ENCODE results near the gene CDK18.
"Not testable (repeated sequence)": the region's sequence is repeated elsewhere in the genome, so short reads cannot be mapped to it uniquely, and the experiment has no call there.

Gene CDK18

GRCh38 chr1:205481629-205482151, 22.8 kb upstream of the CDK18 start:
- Histone ChIP-seq H3K9ac (ENCODE audit: low read length) (no peak overlapping the region), H3K4me3 (ENCODE audit: low read depth, low read length) (no peak overlapping the region), H3K4me1 (ENCODE audit: control insufficient read depth, insufficient read depth, low read length) (peaks cover 46% of the 10 kb centered on the region), H3K27me3 (ENCODE audit: control insufficient read depth, insufficient read depth, low read length) (peaks cover 11% of the 10 kb centered on the region; the same call in 1 of the 2 replicates), H3K36me3 (ENCODE audit: control insufficient read depth, insufficient read depth, low read length) (no peaks in the 10 kb centered on the region), H3K27ac (ENCODE audit: low read depth, low read length) (no peak overlapping the region), H3K9me3 (ENCODE audit: control insufficient read depth, insufficient read depth, low read depth, low read length) (no peaks in the 10 kb centered on the region)

GRCh38 chr1:205482587-205482986, 21.9 kb upstream of the CDK18 start:
- not testable (repeated sequence) for H3K9me3 ChIP-seq (ENCODE audit: control insufficient read depth, insufficient read depth, low read depth, low read length); H3K4me3 ChIP-seq (ENCODE audit: low read depth, low read length); H3K27ac ChIP-seq (ENCODE audit: low read depth, low read length); H3K36me3 ChIP-seq (ENCODE audit: control insufficient read depth, insufficient read depth, low read length); H3K9ac ChIP-seq (ENCODE audit: low read length)
- H3K27me3 ChIP-seq (ENCODE audit: control insufficient read depth, insufficient read depth, low read length): peaks cover 11% of the 10 kb centered on the region; the same call in 1 of the 2 replicates
- peaks cover 37% of the 10 kb centered on the region for H3K4me1 ChIP-seq (ENCODE audit: control insufficient read depth, insufficient read depth, low read length)

- no peak overlapping the region for H3K4me3 ChIP-seq (ENCODE audit: low read depth, low read length)
- H3K9ac ChIP-seq (ENCODE audit: low read length): no peak overlapping the region
- H3K27ac ChIP-seq (ENCODE audit: low read depth, low read length): no peak overlapping the region
- peaks cover 11% of the 10 kb centered on the region; the same call in 1 of the 2 replicates for H3K27me3 ChIP-seq (ENCODE audit: control insufficient read depth, insufficient read depth, low read length)
- H3K9me3 ChIP-seq (ENCODE audit: control insufficient read depth, insufficient read depth, low read depth, low read length): no peaks in the 10 kb centered on the region
- no peaks in the 10 kb centered on the region for H3K36me3 ChIP-seq (ENCODE audit: control insufficient read depth, insufficient read depth, low read length)
- H3K4me1 ChIP-seq (ENCODE audit: control insufficient read depth, insufficient read depth, low read length): peaks cover 32% of the 10 kb centered on the region
Measured at GRCh38 chr1:205483372-205483771, 21.1 kb upstream of the CDK18 start.

GRCh38 chr1:205484985-205485967, 19.2 kb upstream of the CDK18 start:
- Histone ChIP-seq H3K27me3 (ENCODE audit: control insufficient read depth, insufficient read depth, low read length) (peaks cover 11% of the 10 kb centered on the region; the same call in 1 of the 2 replicates), H3K9ac (ENCODE audit: low read length) (no peak overlapping the region), H3K4me1 (ENCODE audit: control insufficient read depth, insufficient read depth, low read length) (peaks cover 32% of the 10 kb centered on the region), H3K36me3 (ENCODE audit: control insufficient read depth, insufficient read depth, low read length) (no peaks in the 10 kb centered on the region), H3K4me3 (ENCODE audit: low read depth, low read length) (no peak overlapping the region), H3K27ac (ENCODE audit: low read depth, low read length) (no peak overlapping the region), H3K9me3 (ENCODE audit: control insufficient read depth, insufficient read depth, low read depth, low read length) (no peaks in the 10 kb centered on the region)

- Histone ChIP-seq H3K4me3 (ENCODE audit: low read depth, low read length) (no peak overlapping the region), H3K4me1 (ENCODE audit: control insufficient read depth, insufficient read depth, low read length) (peaks cover 26% of the 10 kb centered on the region), H3K27ac (ENCODE audit: low read depth, low read length) (no peak overlapping the region), H3K36me3 (ENCODE audit: control insufficient read depth, insufficient read depth, low read length) (no peaks in the 10 kb centered on the region), H3K27me3 (ENCODE audit: control insufficient read depth, insufficient read depth, low read length) (0 out of 2 replicates have a peak, but pooled peaks cover 4% of the 10 kb centered on the region), H3K9ac (ENCODE audit: low read length) (no peak overlapping the region), H3K9me3 (ENCODE audit: control insufficient read depth, insufficient read depth, low read depth, low read length) (no peaks in the 10 kb centered on the region)
Measured at GRCh38 chr1:205486258-205486657, 18.2 kb upstream of the CDK18 start.

GRCh38 chr1:205488074-205488723, 16.3 kb upstream of the CDK18 start:
- H3K27me3 ChIP-seq (ENCODE audit: control insufficient read depth, insufficient read depth, low read length): no peaks in the 10 kb centered on the region

GRCh38 chr1:205491794-205492193, 12.7 kb upstream of the CDK18 start:
- Histone ChIP-seq H3K27me3 (ENCODE audit: control insufficient read depth, insufficient read depth, low read length) (no peaks in the 10 kb centered on the region), H3K9me3 (ENCODE audit: control insufficient read depth, insufficient read depth, low read depth, low read length) (no peaks in the 10 kb centered on the region), H3K4me1 (ENCODE audit: control insufficient read depth, insufficient read depth, low read length) (peaks cover 40% of the 10 kb centered on the region), H3K27ac (ENCODE audit: low read depth, low read length) (no peak overlapping the region), H3K4me3 (ENCODE audit: low read depth, low read length) (no peak overlapping the region), H3K9ac (ENCODE audit: low read length) (no peak overlapping the region), H3K36me3 (ENCODE audit: control insufficient read depth, insufficient read depth, low read length) (no peaks in the 10 kb centered on the region)

More at GRCh38 chr1:205488074-205488723, 16.3 kb upstream of the CDK18 start:
- Histone ChIP-seq H3K4me3 (ENCODE audit: low read depth, low read length) (no peak overlapping the region), H3K27ac (ENCODE audit: low read depth, low read length) (no peak overlapping the region), H3K9me3 (ENCODE audit: control insufficient read depth, insufficient read depth, low read depth, low read length) (no peaks in the 10 kb centered on the region), H3K9ac (ENCODE audit: low read length) (no peak overlapping the region), H3K36me3 (ENCODE audit: control insufficient read depth, insufficient read depth, low read length) (no peaks in the 10 kb centered on the region), H3K4me1 (ENCODE audit: control insufficient read depth, insufficient read depth, low read length) (peaks cover 31% of the 10 kb centered on the region)

GRCh38 chr1:205492201-205492667, 12.2 kb upstream of the CDK18 start:
- H3K4me3 ChIP-seq (ENCODE audit: low read depth, low read length): no peak overlapping the region
- no peaks in the 10 kb centered on the region for H3K27me3 ChIP-seq (ENCODE audit: control insufficient read depth, insufficient read depth, low read length)
- H3K27ac ChIP-seq (ENCODE audit: low read depth, low read length): no peak overlapping the region
- peak overlapping the region; percentile 5 for H3K9ac ChIP-seq (ENCODE audit: low read length)
- H3K4me1 ChIP-seq (ENCODE audit: control insufficient read depth, insufficient read depth, low read length): peaks cover 40% of the 10 kb centered on the region
- H3K36me3 ChIP-seq (ENCODE audit: control insufficient read depth, insufficient read depth, low read length): no peaks in the 10 kb centered on the region
- no peaks in the 10 kb centered on the region for H3K9me3 ChIP-seq (ENCODE audit: control insufficient read depth, insufficient read depth, low read depth, low read length)

- H3K4me3 ChIP-seq (ENCODE audit: low read depth, low read length): no peak overlapping the region
- no peak overlapping the region for H3K27ac ChIP-seq (ENCODE audit: low read depth, low read length)
- H3K9me3 ChIP-seq (ENCODE audit: control insufficient read depth, insufficient read depth, low read depth, low read length): no peaks in the 10 kb centered on the region
- no peaks in the 10 kb centered on the region for H3K36me3 ChIP-seq (ENCODE audit: control insufficient read depth, insufficient read depth, low read length)
- H3K27me3 ChIP-seq (ENCODE audit: control insufficient read depth, insufficient read depth, low read length): no peaks in the 10 kb centered on the region
- H3K4me1 ChIP-seq (ENCODE audit: control insufficient read depth, insufficient read depth, low read length): peaks cover 40% of the 10 kb centered on the region
- no peak overlapping the region for H3K9ac ChIP-seq (ENCODE audit: low read length)
Measured at GRCh38 chr1:205492774-205493173, 11.7 kb upstream of the CDK18 start.

GRCh38 chr1:205493241-205494085, 11.0 kb upstream of the CDK18 start:
- Histone ChIP-seq H3K27me3 (ENCODE audit: control insufficient read depth, insufficient read depth, low read length) (no peaks in the 10 kb centered on the region), H3K4me1 (ENCODE audit: control insufficient read depth, insufficient read depth, low read length) (peaks cover 40% of the 10 kb centered on the region), H3K36me3 (ENCODE audit: control insufficient read depth, insufficient read depth, low read length) (no peaks in the 10 kb centered on the region), H3K9me3 (ENCODE audit: control insufficient read depth, insufficient read depth, low read depth, low read length) (no peaks in the 10 kb centered on the region; the same call in 1 of the 2 replicates), H3K27ac (ENCODE audit: low read depth, low read length) (no peak overlapping the region), H3K9ac (ENCODE audit: low read length) (no peak overlapping the region), H3K4me3 (ENCODE audit: low read depth, low read length) (no peak overlapping the region)

Measured in HUES6 (cell line).